OCI-LY3 (cell line): Measurements from ENCODE around the gene PRAC2.

Experiments used
- H2AFZ ChIP-seq: fragments of 200-600, 300-600 bp; shearing (Covaris generic); 2 replicates; pipeline ENCODE4 v1.6.0; 2014; ENCODE audit warnings: antibody characterized with exemption, low read depth, low read length
- H3K27ac ChIP-seq: fragments of 200-600, 300-600 bp; sonication (generic); 2 replicates; pipeline ENCODE4 v1.5.1; 2014; ENCODE audit warnings: mild to moderate bottlenecking, low read length, moderate library complexity, mixed read lengths
- H3K27me3 ChIP-seq: fragments of 200-600, 300-600 bp; sonication (generic); 2 replicates; pipeline ENCODE4 v1.6.1; 2014; ENCODE audit warnings: low read depth, low read length, mixed read lengths
- H3K36me3 ChIP-seq: fragments of 200-600, 300-600 bp; sonication (generic); replicated peaks from 2 replicates; pipeline ENCODE3; 2014; ENCODE audit warnings: low read depth, low read length, mixed read lengths
- H3K4me1 ChIP-seq: fragments of 300-600, 200-600 bp; sonication (generic); 2 replicates; pipeline ENCODE4 v1.6.1; 2014; ENCODE audit warnings: low read length, mixed read lengths
- H3K4me2 ChIP-seq: fragments of 200-600, 300-600 bp; sonication (generic); 2 replicates; pipeline ENCODE4 v1.6.1; 2014; ENCODE audit warnings: low read length, mixed read lengths
- H3K4me3 ChIP-seq: fragments of 300-600, 200-600 bp; sonication (generic); 2 replicates; pipeline ENCODE4 v1.5.1; 2014; ENCODE audit warnings: antibody characterized with exemption, mild to moderate bottlenecking, low read length, moderate library complexity
- H3K79me2 ChIP-seq: fragments of 300-600, 200-600 bp; shearing (Covaris generic); 2 replicates; pipeline ENCODE4 v1.6.1; 2014; ENCODE audit warnings: mild to moderate bottlenecking, low read length, mixed read lengths
- H3K9ac ChIP-seq: fragments of 300-600, 200-600 bp; shearing (Covaris generic); 2 replicates; pipeline ENCODE4 v1.6.0; 2014; ENCODE audit warnings: mild to moderate bottlenecking, low read length, moderate library complexity
- H3K9me3 ChIP-seq: fragments of 200-600, 300-600 bp; shearing (Covaris generic); 2 replicates; pipeline ENCODE4 v1.6.1; 2014; ENCODE audit warnings: low read length, mixed read lengths; ENCODE audit not compliant: insufficient read depth
- H4K20me1 ChIP-seq: fragments of 200-600, 300-600 bp; sonication (generic); 2 replicates; pipeline ENCODE4 v1.6.1; 2016; ENCODE audit warnings: low read length, mixed read lengths; ENCODE audit not compliant: insufficient read depth
- EZH2phosphoT487 ChIP-seq: fragments of 200-600 bp; shearing (Covaris generic); IDR thresholded peaks from 2 replicates; pipeline ENCODE4 v1.6.1; 2018; ENCODE audit warnings: antibody characterized with exemption, mixed run types, low read depth
- TF ChIP-seq, protein P1 (sequence below): fragments of 200-600, 300-600 bp; sonication (generic); IDR thresholded peaks from 2 replicates; pipeline ENCODE4 v1.5.1; 2014; ENCODE audit warnings: antibody characterized with exemption, low read length, low read depth

PRAC2 gene

DNA sequence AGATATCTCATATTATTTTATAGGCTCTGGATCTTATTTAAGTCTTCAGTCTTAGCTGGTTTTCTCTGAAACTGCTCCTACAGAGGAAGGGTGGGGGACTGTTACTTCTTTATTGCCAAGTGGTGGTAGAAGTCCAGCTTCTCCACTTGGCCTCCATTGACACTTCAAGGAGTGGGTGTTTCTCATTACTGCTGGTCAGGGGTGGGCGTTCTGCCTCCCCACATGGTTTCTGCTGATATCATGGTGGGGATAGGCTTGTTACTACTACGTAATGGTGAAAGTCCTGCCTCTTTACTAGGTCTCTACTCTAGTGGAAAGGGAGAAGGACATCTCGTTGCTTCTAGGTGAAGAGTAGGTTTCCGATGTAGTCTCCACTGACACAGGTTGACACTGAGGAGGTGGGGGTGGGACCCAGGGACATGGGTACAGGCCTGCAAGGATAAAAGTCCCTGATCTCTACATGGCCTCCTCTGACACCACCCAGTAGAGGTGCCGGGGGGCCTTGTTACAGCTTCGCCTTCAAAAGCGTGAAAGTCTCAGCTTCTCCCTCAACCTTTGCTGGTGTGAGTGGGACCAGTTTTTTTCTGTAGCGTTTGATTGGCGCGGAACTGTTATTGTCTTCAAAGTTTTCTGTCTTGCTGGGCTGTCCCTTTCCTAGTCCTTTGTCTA is 21.0 kb upstream of the PRAC2 start:
- no peaks in the 10 kb centered on the region for H3K4me1 ChIP-seq
- no peaks in the 10 kb centered on the region for H3K9me3 ChIP-seq
- TF ChIP-seq, protein P1, sequence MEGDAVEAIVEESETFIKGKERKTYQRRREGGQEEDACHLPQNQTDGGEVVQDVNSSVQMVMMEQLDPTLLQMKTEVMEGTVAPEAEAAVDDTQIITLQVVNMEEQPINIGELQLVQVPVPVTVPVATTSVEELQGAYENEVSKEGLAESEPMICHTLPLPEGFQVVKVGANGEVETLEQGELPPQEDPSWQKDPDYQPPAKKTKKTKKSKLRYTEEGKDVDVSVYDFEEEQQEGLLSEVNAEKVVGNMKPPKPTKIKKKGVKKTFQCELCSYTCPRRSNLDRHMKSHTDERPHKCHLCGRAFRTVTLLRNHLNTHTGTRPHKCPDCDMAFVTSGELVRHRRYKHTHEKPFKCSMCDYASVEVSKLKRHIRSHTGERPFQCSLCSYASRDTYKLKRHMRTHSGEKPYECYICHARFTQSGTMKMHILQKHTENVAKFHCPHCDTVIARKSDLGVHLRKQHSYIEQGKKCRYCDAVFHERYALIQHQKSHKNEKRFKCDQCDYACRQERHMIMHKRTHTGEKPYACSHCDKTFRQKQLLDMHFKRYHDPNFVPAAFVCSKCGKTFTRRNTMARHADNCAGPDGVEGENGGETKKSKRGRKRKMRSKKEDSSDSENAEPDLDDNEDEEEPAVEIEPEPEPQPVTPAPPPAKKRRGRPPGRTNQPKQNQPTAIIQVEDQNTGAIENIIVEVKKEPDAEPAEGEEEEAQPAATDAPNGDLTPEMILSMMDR = no peak
- TF ChIP-seq EZH2phosphoT487 = no peak
- H3K36me3 ChIP-seq = no peaks in the 10 kb centered on the region
- H4K20me1 ChIP-seq = no peaks in the 10 kb centered on the region
- no peak overlapping the region for H3K4me3 ChIP-seq
- H3K27ac ChIP-seq = no peak overlapping the region
- H3K27me3 ChIP-seq = peaks cover 43% of the 10 kb centered on the region
- no peak overlapping the region for H3K4me2 ChIP-seq
- no peaks in the 10 kb centered on the region for H3K79me2 ChIP-seq
- H2AFZ ChIP-seq = no peak overlapping the region
- no peak overlapping the region for H3K9ac ChIP-seq

DNA sequence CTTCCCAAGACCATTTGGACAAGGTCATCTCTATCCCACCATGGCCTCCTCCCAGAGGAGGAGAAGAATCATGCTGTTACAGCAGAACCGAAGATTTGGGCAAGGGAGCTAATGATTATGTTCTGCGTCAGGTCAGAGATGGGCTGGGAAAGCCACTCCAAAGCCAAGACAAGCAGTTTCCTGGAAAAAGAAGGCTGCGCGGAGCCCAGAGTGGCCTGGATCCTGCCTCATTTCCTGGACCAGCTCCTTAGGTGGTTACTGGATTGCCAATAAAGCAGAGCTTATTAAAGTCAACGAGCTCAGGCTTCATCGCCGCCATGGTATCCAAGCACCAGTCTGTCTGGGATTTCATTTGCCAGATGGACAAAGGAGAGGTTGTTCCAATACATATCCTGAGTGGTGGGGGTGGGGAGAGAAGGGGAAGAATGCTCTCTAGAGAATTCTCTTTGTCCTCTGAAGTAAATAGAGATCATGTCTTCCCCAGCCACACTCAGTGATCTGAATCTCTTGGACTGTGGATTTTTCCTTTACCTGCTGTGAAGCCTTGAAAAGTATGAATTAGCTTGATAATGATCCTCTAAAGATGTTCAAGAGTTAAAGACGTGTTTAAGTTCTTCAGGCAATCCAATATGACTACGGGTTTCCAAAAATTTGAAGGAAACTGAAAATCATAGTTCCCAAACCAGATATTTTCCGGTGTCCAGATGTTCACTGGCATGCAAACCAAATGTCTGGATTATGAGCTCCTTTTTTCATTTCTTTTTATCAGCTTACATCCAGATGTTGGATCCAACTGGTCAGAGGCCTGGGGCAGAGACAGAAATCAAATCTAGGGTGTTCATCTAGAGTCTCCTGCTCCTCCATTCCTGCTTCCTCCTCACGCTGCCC is 18.4 kb upstream of the PRAC2 start:
- H3K27ac ChIP-seq = no peak overlapping the region
- no peaks in the 10 kb centered on the region for H3K9me3 ChIP-seq
- no peaks in the 10 kb centered on the region for H3K79me2 ChIP-seq
- H3K4me2 ChIP-seq = no peak overlapping the region
- no peaks in the 10 kb centered on the region for H3K4me1 ChIP-seq
- no peak overlapping the region for H3K9ac ChIP-seq
- no peak overlapping the region for H2AFZ ChIP-seq
- H3K36me3 ChIP-seq = no peaks in the 10 kb centered on the region
- no peak overlapping the region for H3K4me3 ChIP-seq
- H3K27me3 ChIP-seq = peaks cover 50% of the 10 kb centered on the region
- no peaks in the 10 kb centered on the region for H4K20me1 ChIP-seq
- TF ChIP-seq, protein P1 = no peak
- no peak for TF ChIP-seq EZH2phosphoT487

DNA sequence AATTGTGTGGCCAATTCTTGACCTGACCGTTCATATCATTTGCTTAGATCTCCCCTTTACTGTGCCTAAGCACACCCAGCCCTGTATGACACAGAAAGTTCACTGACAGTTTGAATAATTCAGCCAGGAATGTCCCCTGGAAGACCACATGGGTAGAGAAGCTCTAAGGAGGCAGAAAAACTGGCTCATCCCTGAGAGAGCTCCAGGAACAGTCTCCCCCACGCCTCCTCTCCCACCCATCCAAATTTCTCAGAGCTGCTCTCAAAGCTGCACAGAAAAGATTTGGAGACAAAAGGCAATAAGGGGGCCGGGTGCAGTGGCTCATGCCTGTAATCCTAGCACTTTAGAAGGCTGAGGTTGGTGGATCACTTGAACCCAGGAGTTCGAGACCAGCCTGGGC is 11.9 kb upstream of the PRAC2 start:
- no peaks in the 10 kb centered on the region for H3K9me3 ChIP-seq

More for the DNA sequence above, 11.9 kb upstream of the PRAC2 start:
- H3K4me2 ChIP-seq = no peak overlapping the region
- H3K27me3 ChIP-seq = peaks cover 14% of the 10 kb centered on the region
- H3K27ac ChIP-seq = no peak overlapping the region
- H2AFZ ChIP-seq = no peak overlapping the region
- H3K36me3 ChIP-seq = no peaks in the 10 kb centered on the region
- TF ChIP-seq, protein P1 = no peak
- no peak for TF ChIP-seq EZH2phosphoT487
- H3K9ac ChIP-seq = no peak overlapping the region
- H4K20me1 ChIP-seq = no peaks in the 10 kb centered on the region
- H3K4me1 ChIP-seq = no peaks in the 10 kb centered on the region
- no peaks in the 10 kb centered on the region for H3K79me2 ChIP-seq
- no peak overlapping the region for H3K4me3 ChIP-seq
